CD14-positive monocyte (primary cell): Measurements from ENCODE around the gene CALML3. TPM values are rescaled to one million over a fixed set of nuclear protein-coding genes. Genes with fewer than 3 reads are reported as not detected.

ENCODE experiments used
- DNase-seq, 3 donors: peaks; one replicate each; pipeline ENCODE4 v3.0.0-alpha.2; 2011 to 2022
- H2AFZ ChIP-seq: 2 replicates; pipeline ENCODE4 v1.6.0; 2012; ENCODE audit warnings: mild to moderate bottlenecking, low read depth, low read length, inconsistent platforms; ENCODE audit not compliant: insufficient read depth, poor library complexity, severe bottlenecking
- H3K27ac ChIP-seq, 2 donors: 1 replicate in 1 of 2; 2 replicates in 1 of 2; pipeline ENCODE4 v1.5.1; 2012 to 2013; ENCODE audit warnings: low read length in 2 of 2, control low read depth in 1 of 2, inconsistent platforms in 1 of 2, low read depth in 1 of 2, mild to moderate bottlenecking in 1 of 2
- H3K27me3 ChIP-seq, 2 donors: one replicate each; pipeline versions ENCODE4 v1.6.0 to v1.6.1; 2011 to 2013; ENCODE audit warnings: low read length in 2 of 2; ENCODE audit not compliant: control insufficient read depth in 2 of 2, insufficient read depth in 2 of 2
- H3K36me3 ChIP-seq, 2 donors: replicated peaks in 1 of 2; 1 replicate in 1 of 2; 2 replicates in 1 of 2; pipeline versions ENCODE4 v1.5.1 to v1.6.1; 2012 to 2013; ENCODE audit warnings: low read length in 2 of 2, control low read depth in 1 of 2, inconsistent platforms in 1 of 2, mild to moderate bottlenecking in 1 of 2; ENCODE audit not compliant: insufficient read depth in 2 of 2, control insufficient read depth in 1 of 2
- H3K4me1 ChIP-seq, 2 donors: 1 replicate in 1 of 2; 2 replicates in 1 of 2; pipeline versions ENCODE4 v1.5.1 to v1.6.1; 2012 to 2013; ENCODE audit warnings: low read length in 2 of 2, control low read depth in 1 of 2, inconsistent platforms in 1 of 2, mild to moderate bottlenecking in 1 of 2, moderate library complexity in 1 of 2; ENCODE audit not compliant: insufficient read depth in 2 of 2, control insufficient read depth in 1 of 2
- H3K4me2 ChIP-seq: replicated peaks from 2 replicates; pipeline ENCODE3; 2012; ENCODE audit warnings: low read length, moderate library complexity, mild to moderate bottlenecking; ENCODE audit not compliant: poor library complexity, severe bottlenecking; ENCODE audit errors: extremely low read depth
- H3K4me3 ChIP-seq, 3 experiments: fragments of 200-600 bp in 1 of 3; sonication (generic) in 1 of 3; replicated peaks in 1 of 3; 1 replicate in 2 of 3; 2 replicates in 1 of 3; pipeline ENCODE4 v1.5.1; 2011 to 2013; ENCODE audit warnings: low read length in 3 of 3, mild to moderate bottlenecking in 3 of 3, control low read depth in 2 of 3, low read depth in 2 of 3, inconsistent platforms in 1 of 3, moderate library complexity in 1 of 3
- H3K79me2 ChIP-seq: 2 replicates; pipeline ENCODE4 v1.6.0; 2012; ENCODE audit warnings: mild to moderate bottlenecking, control low read depth, inconsistent platforms, low read length, moderate library complexity; ENCODE audit not compliant: insufficient read depth
- H3K9ac ChIP-seq: 2 replicates; pipeline ENCODE4 v1.6.0; 2017; ENCODE audit warnings: low read length, mild to moderate bottlenecking; ENCODE audit not compliant: insufficient read depth, poor library complexity, severe bottlenecking
- H3K9me3 ChIP-seq, 2 donors: replicated peaks in 1 of 2; 1 replicate in 1 of 2; 2 replicates in 1 of 2; pipeline versions ENCODE4 v1.5.1 to v1.6.1; 2012 to 2013; ENCODE audit warnings: low read length in 2 of 2, control low read depth in 1 of 2; ENCODE audit not compliant: control insufficient read depth in 1 of 2, insufficient read depth in 1 of 2
- H4K20me1 ChIP-seq: 2 replicates; pipeline ENCODE4 v1.6.0; 2012; ENCODE audit warnings: mild to moderate bottlenecking, low read length, control low read depth, moderate library complexity; ENCODE audit not compliant: insufficient read depth
- H3K27ac Mint-ChIP-seq, 7 donors: one replicate each; pipeline ENCODE4 v1.8.0; 2020; ENCODE audit warnings: mild to moderate bottlenecking in 7 of 7, mixed read lengths in 7 of 7, moderate library complexity in 6 of 7, inconsistent platforms in 2 of 7
- H3K27me3 Mint-ChIP-seq, 3 donors: one replicate each; pipeline ENCODE4 v1.8.0; 2021 to 2022; ENCODE audit warnings: low read depth in 3 of 3, mild to moderate bottlenecking in 3 of 3, mixed read lengths in 3 of 3, moderate library complexity in 3 of 3, inconsistent platforms in 1 of 3
- H3K36me3 Mint-ChIP-seq, 2 donors: one replicate each; pipeline ENCODE4 v1.8.0; 2020; ENCODE audit warnings: mixed read lengths in 2 of 2, inconsistent platforms in 1 of 2, mild to moderate bottlenecking in 1 of 2
- H3K4me1 Mint-ChIP-seq: one replicate; pipeline ENCODE4 v1.8.0; 2020; ENCODE audit warnings: mild to moderate bottlenecking, mixed read lengths
- H3K4me3 Mint-ChIP-seq, 2 donors: one replicate each; pipeline ENCODE4 v1.8.0; 2020; ENCODE audit warnings: mild to moderate bottlenecking in 2 of 2, mixed read lengths in 2 of 2, moderate library complexity in 1 of 2
- H3K9me3 Mint-ChIP-seq, 7 donors: one replicate each; pipeline ENCODE4 v1.8.0; 2020 to 2022; ENCODE audit warnings: mixed read lengths in 7 of 7, mild to moderate bottlenecking in 6 of 7, moderate library complexity in 6 of 7, inconsistent platforms in 2 of 7
- CTCF ChIP-seq: fragments of 200-600 bp; IDR thresholded peaks from one replicate; pipeline ENCODE4 v1.8.0; 2022; ENCODE audit warnings: antibody characterized with exemption, mild to moderate bottlenecking
- WGBS: methylation state at CpG from one replicate; pipeline ENCODE4 v1.1.5; 2013; ENCODE audit warnings: missing lambda C conversion rate; ENCODE audit not compliant: insufficient coverage; 5-methylcytosine and 5-hydroxymethylcytosine counted together
- intact Hi-C, 2 donors: fragments of 100-400 bp; cut with micrococcal nuclease; formaldehyde crosslinking; loops; one replicate each; pipeline versions ENCODE4 v1.15.0 to v1.15.1; 2023
- polyA plus RNA-seq, 3 donors: library from polyadenylated mRNA; depleted of rRNA in 1 of 3; unstranded in 2 of 3; stranded (reverse) in 1 of 3; fragments of 300-500 nt in 2 of 3; fragments of >200 nt in 1 of 3; fragmentation: Illumina TruSeq in 2 of 3; gene quantifications; 1 replicate in 2 of 3; 2 replicates in 1 of 3; pipeline ENCODE4 v1.2.3, GENCODE V29; 2012 to 2021

CALML3 gene
- polyA plus RNA-seq, 3 donors: not detected

GRCh38 chr10:5485290-5485689 is 39.5 kb upstream of the CALML3 start:
- no peak for DNase-seq
- 98% methylated on average over 12 of the region's 14 CpGs for WGBS
- Histone ChIP-seq H3K4me1 (no peaks in the 10 kb centered on the region), H2AFZ (no peak overlapping the region), H3K4me2 (no peak overlapping the region), H3K4me3 (no peak overlapping the region), H3K27ac (no peak overlapping the region), H3K9me3 (no peaks in the 10 kb centered on the region), H3K27me3 (no peaks in the 10 kb centered on the region), H3K79me2 (no peaks in the 10 kb centered on the region), H4K20me1 (no peaks in the 10 kb centered on the region), H3K9ac (no peak overlapping the region), H3K36me3 (no peaks in the 10 kb centered on the region)
- no peak overlapping the region for H3K4me3 Mint-ChIP-seq
- intact Hi-C loops: no loop called here
- H3K27me3 Mint-ChIP-seq: peaks cover 0 to 6% (median 1%) of the 10 kb centered on the region in 3 donors
- H3K4me1 Mint-ChIP-seq: no peaks in the 10 kb centered on the region
- no peaks in the 10 kb centered on the region for H3K36me3 Mint-ChIP-seq
- peaks cover 0 to 2% (median 0%) of the 10 kb centered on the region in 7 donors for H3K9me3 Mint-ChIP-seq
- no peak overlapping the region for H3K27ac Mint-ChIP-seq
- no peak for TF ChIP-seq CTCF

GRCh38 chr10:5485948-5486852 is 38.6 kb upstream of the CALML3 start:
- Histone ChIP-seq H3K4me3 (no peak overlapping the region), H2AFZ (no peak overlapping the region), H3K9ac (no peak overlapping the region), H3K27me3 (no peaks in the 10 kb centered on the region), H3K9me3 (no peaks in the 10 kb centered on the region), H4K20me1 (no peaks in the 10 kb centered on the region), H3K4me2 (no peak overlapping the region), H3K27ac (no peak overlapping the region), H3K79me2 (no peaks in the 10 kb centered on the region), H3K36me3 (no peaks in the 10 kb centered on the region), H3K4me1 (no peaks in the 10 kb centered on the region)
- Mint-ChIP-seq H3K4me3 (no peak overlapping the region), H3K27me3 (peaks cover 0 to 6% (median 1%) of the 10 kb centered on the region in 3 donors), H3K27ac (no peak overlapping the region), H3K4me1 (peaks cover 1% of the 10 kb centered on the region), H3K9me3 (peaks cover 0 to 2% (median 0%) of the 10 kb centered on the region in 7 donors), H3K36me3 (no peaks in the 10 kb centered on the region)
- WGBS: 89% methylated on average over 9 of the region's 13 CpGs
- intact Hi-C loops: no loop called here
- no peak for TF ChIP-seq CTCF
- DNase-seq: no peak
